Epithelial cell of esophagus (primary cell): Measurements from ENCODE around the gene ACYP1.

Experiments
- DNase-seq: peaks from one replicate; pipeline ENCODE4 v3.0.0; 2010; ENCODE audit warnings: low read depth
- H3K4me3 ChIP-seq: 2 replicates; pipeline ENCODE4 v1.5.1; 2011; ENCODE audit warnings: mild to moderate bottlenecking, low read length, control low read depth
- TF ChIP-seq, protein P1 (sequence below): IDR thresholded peaks from 2 replicates; pipeline ENCODE4 v1.5.1; 2011; ENCODE audit warnings: low read depth, mild to moderate bottlenecking, low read length, control low read depth, inconsistent platforms; ENCODE audit not compliant: insufficient read depth; ENCODE audit errors: missing control alignments

Gene ACYP1

DNA sequence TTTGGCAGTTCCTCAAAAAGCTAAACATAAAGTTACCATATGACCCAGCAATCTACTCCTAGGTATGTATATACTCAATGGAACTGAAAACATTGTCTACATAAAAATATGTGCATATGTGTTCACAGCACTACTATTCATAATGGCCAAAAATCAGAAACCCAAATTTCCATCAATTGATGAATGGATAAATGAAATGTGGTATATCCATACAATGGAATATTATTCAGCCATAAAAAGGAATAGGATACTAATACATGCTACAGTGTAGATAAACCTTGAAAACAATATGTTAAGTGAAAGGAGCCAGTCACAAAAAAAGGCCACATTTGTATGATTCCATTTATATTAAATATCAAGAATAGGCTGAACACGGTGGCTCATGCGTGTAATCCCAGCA is 3.4 kb downstream of the ACYP1 start:
- H3K4me3 ChIP-seq: no peak overlapping the region
- TF ChIP-seq, protein P1, sequence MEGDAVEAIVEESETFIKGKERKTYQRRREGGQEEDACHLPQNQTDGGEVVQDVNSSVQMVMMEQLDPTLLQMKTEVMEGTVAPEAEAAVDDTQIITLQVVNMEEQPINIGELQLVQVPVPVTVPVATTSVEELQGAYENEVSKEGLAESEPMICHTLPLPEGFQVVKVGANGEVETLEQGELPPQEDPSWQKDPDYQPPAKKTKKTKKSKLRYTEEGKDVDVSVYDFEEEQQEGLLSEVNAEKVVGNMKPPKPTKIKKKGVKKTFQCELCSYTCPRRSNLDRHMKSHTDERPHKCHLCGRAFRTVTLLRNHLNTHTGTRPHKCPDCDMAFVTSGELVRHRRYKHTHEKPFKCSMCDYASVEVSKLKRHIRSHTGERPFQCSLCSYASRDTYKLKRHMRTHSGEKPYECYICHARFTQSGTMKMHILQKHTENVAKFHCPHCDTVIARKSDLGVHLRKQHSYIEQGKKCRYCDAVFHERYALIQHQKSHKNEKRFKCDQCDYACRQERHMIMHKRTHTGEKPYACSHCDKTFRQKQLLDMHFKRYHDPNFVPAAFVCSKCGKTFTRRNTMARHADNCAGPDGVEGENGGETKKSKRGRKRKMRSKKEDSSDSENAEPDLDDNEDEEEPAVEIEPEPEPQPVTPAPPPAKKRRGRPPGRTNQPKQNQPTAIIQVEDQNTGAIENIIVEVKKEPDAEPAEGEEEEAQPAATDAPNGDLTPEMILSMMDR: no peak
- no peak for DNase-seq

DNA sequence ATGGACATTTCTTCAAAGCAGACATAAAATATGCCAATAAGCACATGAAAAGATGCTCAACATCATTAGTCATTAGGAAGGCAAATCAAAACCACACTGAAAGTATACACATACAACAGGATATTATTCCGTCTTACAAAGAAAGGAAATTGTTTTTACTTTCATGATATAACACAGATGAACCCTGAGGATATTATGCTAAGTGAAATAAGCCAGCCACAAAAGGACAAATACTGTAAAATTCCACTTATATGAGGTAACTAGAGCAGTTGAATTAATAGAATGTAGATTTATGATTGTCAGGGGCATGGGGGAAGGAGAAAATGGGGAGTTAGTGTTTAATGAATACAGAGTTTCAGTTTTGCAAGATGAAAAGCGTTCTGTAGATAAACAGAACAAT is 4.2 kb downstream of the ACYP1 start:
- no peak for DNase-seq
- no peak overlapping the region for H3K4me3 ChIP-seq
- TF ChIP-seq, protein P1: no peak

DNA sequence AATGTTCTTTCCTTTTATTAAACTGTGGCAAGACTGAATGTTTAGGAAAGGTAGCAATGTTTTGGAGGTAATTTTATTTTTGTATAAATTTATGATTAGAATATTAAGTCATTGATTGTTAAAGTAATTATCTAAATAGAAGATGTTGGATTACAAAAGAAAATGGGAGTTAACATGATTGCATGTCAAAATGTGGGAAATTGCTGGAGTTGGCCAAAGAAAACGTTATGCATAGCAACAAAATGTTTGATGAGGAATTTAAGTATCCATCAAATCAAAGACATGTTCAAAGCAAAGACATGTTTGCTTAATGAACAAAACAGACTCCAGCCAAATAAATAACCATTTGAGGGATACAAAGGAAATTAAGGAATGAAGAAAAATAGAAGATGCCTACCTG is 9.4 kb downstream of the ACYP1 start:
- H3K4me3 ChIP-seq: no peak overlapping the region
- TF ChIP-seq, protein P1: no peak
- no peak for DNase-seq

DNA sequence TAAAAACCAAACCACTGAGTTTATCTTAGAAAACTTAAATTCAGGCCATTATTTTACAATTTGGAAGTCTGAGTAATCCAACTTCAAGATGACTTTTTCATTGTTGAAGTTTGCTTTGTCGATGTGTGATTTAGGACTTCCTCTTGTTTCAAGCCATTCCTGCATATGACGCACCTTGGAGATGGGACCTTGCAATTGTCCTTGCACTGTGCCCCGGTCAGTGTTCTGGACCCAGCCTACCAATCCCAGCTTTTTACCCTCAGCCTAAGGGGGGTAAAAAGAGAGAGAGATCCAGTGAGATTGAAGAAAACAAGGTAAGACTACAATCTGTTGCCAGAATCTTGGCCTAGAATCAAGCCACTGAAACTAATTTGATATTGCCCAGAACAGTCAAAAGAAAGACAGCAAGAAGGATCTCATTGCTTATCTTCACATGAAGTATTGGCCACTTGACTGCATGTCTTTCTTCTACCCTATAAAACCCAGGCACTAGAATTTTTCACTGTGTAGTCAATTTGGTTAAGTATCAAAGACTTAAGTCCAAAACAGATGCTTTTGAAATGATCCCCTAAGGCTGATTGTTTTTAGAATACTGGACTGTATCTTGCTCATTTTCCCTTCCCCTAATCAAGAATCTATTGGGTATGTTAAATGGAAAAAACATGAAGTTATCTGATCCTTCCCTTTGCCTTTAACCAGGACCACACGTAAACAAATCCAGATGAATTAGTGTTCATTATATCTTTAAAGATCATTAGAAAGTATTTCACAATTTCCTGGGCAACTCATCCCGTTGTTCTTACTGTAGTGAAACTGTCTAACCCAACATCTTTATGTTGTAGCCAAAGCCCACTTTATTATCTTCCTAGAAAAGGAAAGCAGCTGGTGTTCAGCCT is 10.2 kb downstream of the ACYP1 start:
- TF ChIP-seq, protein P1: no peak
- H3K4me3 ChIP-seq: no peak overlapping the region
- no peak for DNase-seq

DNA sequence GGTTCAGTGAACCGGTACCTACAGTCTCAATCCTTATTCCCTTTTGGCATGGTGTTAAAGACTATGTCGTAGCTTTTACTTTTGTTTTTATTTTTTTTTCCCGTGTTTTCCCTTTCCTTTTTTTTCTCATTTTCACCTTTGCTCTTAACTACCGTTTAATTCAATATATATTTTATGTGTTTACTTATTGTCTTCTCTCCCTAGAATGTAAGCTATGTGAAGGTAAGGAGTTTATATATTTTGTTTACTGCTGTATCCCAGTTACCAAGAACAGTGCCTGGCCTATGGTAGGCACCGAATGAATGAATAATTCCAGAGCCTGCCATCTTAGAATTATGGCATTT is 12.3 kb downstream of the ACYP1 start:
- DNase-seq: no peak
- peak overlapping the region; percentile 54 for H3K4me3 ChIP-seq
- TF ChIP-seq, protein P1: no peak

DNA sequence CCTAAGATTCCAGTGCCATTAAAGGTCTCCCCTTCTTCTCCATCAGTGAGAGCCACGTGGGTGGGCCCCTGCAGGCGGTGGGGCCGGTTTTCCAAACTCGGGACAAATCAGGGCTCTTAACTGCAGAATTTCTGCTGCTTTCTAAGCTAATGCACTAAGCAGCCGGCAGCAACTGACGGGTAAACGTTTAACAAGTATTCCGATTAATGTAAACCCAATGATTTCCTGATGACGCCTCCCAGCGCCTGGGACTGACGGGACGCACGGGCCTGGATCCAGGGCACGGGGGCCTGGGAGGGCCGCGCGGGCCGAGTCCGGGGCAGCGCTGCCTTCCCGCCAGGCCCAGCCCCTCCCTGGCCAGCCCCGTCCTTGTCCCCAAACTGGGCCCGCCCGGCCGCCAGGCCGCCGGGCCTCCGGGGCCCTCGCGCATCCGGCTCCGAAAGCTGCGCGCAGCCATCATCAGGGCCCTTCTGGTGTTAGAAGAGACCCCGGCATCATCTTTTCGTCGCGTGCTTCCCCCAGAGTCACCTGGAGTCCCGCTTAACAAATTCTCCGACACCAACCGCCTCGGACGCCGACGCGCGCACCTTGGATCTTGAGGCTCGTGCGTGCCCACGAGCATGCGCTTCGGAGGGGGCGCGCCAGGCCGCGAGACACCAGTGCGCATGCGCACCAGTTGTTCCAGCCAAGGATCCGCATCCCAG is 12.8 kb downstream of the ACYP1 start, which contains the start of gene MLH3:
Gene MLH3 (minus strand): TSS at position 616 of the 704 bp plus-strand sequence. CDS start 1,812 bp downstream, outside the sequence.
- TF ChIP-seq, protein P1: no peak
- DNase-seq: peak; percentile 79
- H3K4me3 ChIP-seq: peak within 1 kb of the TSS; percentile 54
